ENCODE measurements around the gene SFXN4. TPM values are rescaled to one million over a fixed set of nuclear protein-coding genes. Genes with fewer than 3 reads are reported as not detected.

SFXN4 gene
- total and polyA plus RNA-seq, 2 donors from 2014 or later, result 21.9 to 59.7 TPM

- H3K27ac ChIP-seq (ENCODE audit: low read depth in 2 of 2, low read length in 2 of 2), result no peak overlapping the region
- no peaks in the 10 kb centered on the region for H3K27me3 ChIP-seq (ENCODE audit: control insufficient read depth, insufficient read depth, low read length)
- no peak for TF ChIP-seq CTCF (IDR thresholded peaks at IDR 0.05; ENCODE audit: borderline replicate concordance, extremely low read depth, insufficient read depth)
- intact Hi-C loops (cut with DNase I), result no loop called here
- no peaks in the 10 kb centered on the region for H3K9me3 ChIP-seq (ENCODE audit: control insufficient read depth in 2 of 3, insufficient read depth in 1 of 3, low read length in 3 of 3)
- H3K36me3 ChIP-seq (ENCODE audit: control insufficient read depth in 2 of 3, insufficient read depth in 3 of 3, low read length in 3 of 3), result peaks cover 0 to 19% (median 1%) of the 10 kb centered on the region in 3 donors
- no peak overlapping the region for H3K4me3 ChIP-seq (ENCODE audit: low read length in 3 of 3)
- FAIRE-seq (no peak), DNase-seq (no peak)
- H3K9ac ChIP-seq (ENCODE audit: low read length in 3 of 3), result no peak overlapping the region
- H3K4me1 ChIP-seq (ENCODE audit: control insufficient read depth in 2 of 3, insufficient read depth in 2 of 3, low read depth in 1 of 3, low read length in 3 of 3), result no peaks in the 10 kb centered on the region
Observed at GRCh38 chr10:119120875-119121274, 44.6 kb downstream of the SFXN4 start.

- Histone ChIP-seq H3K36me3 (ENCODE audit: control insufficient read depth in 2 of 3, insufficient read depth in 3 of 3, low read length in 3 of 3) (peaks cover 0 to 18% (median 0%) of the 10 kb centered on the region in 3 donors), H3K4me1 (ENCODE audit: control insufficient read depth in 2 of 3, insufficient read depth in 2 of 3, low read depth in 1 of 3, low read length in 3 of 3) (no peaks in the 10 kb centered on the region), H3K27ac (ENCODE audit: low read depth in 2 of 2, low read length in 2 of 2) (no peak overlapping the region), H3K4me3 (ENCODE audit: low read length in 3 of 3) (no peak overlapping the region), H3K27me3 (ENCODE audit: control insufficient read depth, insufficient read depth, low read length) (no peaks in the 10 kb centered on the region), H3K9me3 (ENCODE audit: control insufficient read depth in 2 of 3, insufficient read depth in 1 of 3, low read length in 3 of 3) (no peaks in the 10 kb centered on the region), H3K9ac (ENCODE audit: low read length in 3 of 3) (no peak overlapping the region)
- TF ChIP-seq CTCF (IDR thresholded peaks at IDR 0.05; ENCODE audit: borderline replicate concordance, extremely low read depth, insufficient read depth), result no peak
- intact Hi-C loops (cut with DNase I), result no loop called here
- DNase-seq (no peak), FAIRE-seq (no peak)
Observed at GRCh38 chr10:119120413-119120867, 45.1 kb downstream of the SFXN4 start.

- FAIRE-seq (no peak), DNase-seq (no peak)
- Histone ChIP-seq H3K4me1 (ENCODE audit: control insufficient read depth in 2 of 3, insufficient read depth in 2 of 3, low read depth in 1 of 3, low read length in 3 of 3) (no peaks in the 10 kb centered on the region), H3K36me3 (ENCODE audit: control insufficient read depth in 2 of 3, insufficient read depth in 3 of 3, low read length in 3 of 3) (peaks cover 0 to 19% (median under 1%) of the 10 kb centered on the region in 3 donors), H3K4me3 (ENCODE audit: low read length in 3 of 3) (no peak overlapping the region), H3K27ac (ENCODE audit: low read depth in 2 of 2, low read length in 2 of 2) (no peak overlapping the region), H3K27me3 (ENCODE audit: control insufficient read depth, insufficient read depth, low read length) (no peaks in the 10 kb centered on the region), H3K9ac (ENCODE audit: low read length in 3 of 3) (no peak overlapping the region), H3K9me3 (ENCODE audit: control insufficient read depth in 2 of 3, insufficient read depth in 1 of 3, low read length in 3 of 3) (no peaks in the 10 kb centered on the region)
- intact Hi-C loops (cut with DNase I), result no loop called here
- no peak for TF ChIP-seq CTCF (IDR thresholded peaks at IDR 0.05; ENCODE audit: borderline replicate concordance, extremely low read depth, insufficient read depth)
Observed at GRCh38 chr10:119119400-119119799, 46.1 kb downstream of the SFXN4 start.

- Histone ChIP-seq H3K27me3 (ENCODE audit: control insufficient read depth, insufficient read depth, low read length) (no peaks in the 10 kb centered on the region), H3K4me3 (ENCODE audit: low read length in 3 of 3) (no peak overlapping the region), H3K36me3 (ENCODE audit: control insufficient read depth in 2 of 3, insufficient read depth in 3 of 3, low read length in 3 of 3) (peaks cover 0 to 28% (median 9%) of the 10 kb centered on the region in 3 donors), H3K9ac (ENCODE audit: low read length in 3 of 3) (no peak overlapping the region), H3K27ac (ENCODE audit: low read depth in 2 of 2, low read length in 2 of 2) (no peak overlapping the region), H3K4me1 (ENCODE audit: control insufficient read depth in 2 of 3, insufficient read depth in 2 of 3, low read depth in 1 of 3, low read length in 3 of 3) (no peaks in the 10 kb centered on the region), H3K9me3 (ENCODE audit: control insufficient read depth in 2 of 3, insufficient read depth in 1 of 3, low read length in 3 of 3) (no peaks in the 10 kb centered on the region)
- intact Hi-C loops (cut with DNase I), result no loop called here
- TF ChIP-seq CTCF (IDR thresholded peaks at IDR 0.05; ENCODE audit: borderline replicate concordance, extremely low read depth, insufficient read depth), result no peak
- no peak for FAIRE-seq
- no peak for DNase-seq
Observed at GRCh38 chr10:119118231-119118630, 47.3 kb downstream of the SFXN4 start.
